Activated T-cell treated with anti-CD3 and anti-CD28 coated beads for 48 hours (primary cell): Measurements from ENCODE around the gene ZFAND2A.
A peak's percentile ranks its signal among the peaks of the same experiment; 100 is the strongest.
"Not testable (repeated sequence)": the region's sequence is repeated elsewhere in the genome, so short reads cannot be mapped to it uniquely, and the experiment has no call there.

Experiments
- DNase-seq: peaks from one replicate; pipeline ENCODE4 v3.0.0-alpha.2; 2020; ENCODE audit warnings: low read depth

ZFAND2A gene

GRCh38 chr7:1175597-1175966 lies 15.6 kb upstream of the ZFAND2A start:
- DNase-seq, result no peak

- no peak for DNase-seq
Measured at GRCh38 chr7:1174881-1175596, 15.0 kb upstream of the ZFAND2A start.

GRCh38 chr7:1174002-1174401 lies 14.0 kb upstream of the ZFAND2A start:
- DNase-seq, result no peak

GRCh38 chr7:1172666-1173523 lies 12.9 kb upstream of the ZFAND2A start:
- DNase-seq, result no peak

GRCh38 chr7:1171516-1171915 lies 11.5 kb upstream of the ZFAND2A start:
- not testable (repeated sequence) for DNase-seq

- DNase-seq, result no peak
Measured at GRCh38 chr7:1170741-1171501, 10.9 kb upstream of the ZFAND2A start.

GRCh38 chr7:1169409-1170368 lies 9.7 kb upstream of the ZFAND2A start:
- peak; percentile 95 for DNase-seq

- DNase-seq, result no peak
Measured at GRCh38 chr7:1168422-1168821, 8.4 kb upstream of the ZFAND2A start.

GRCh38 chr7:1164436-1164835 lies 4.4 kb upstream of the ZFAND2A start:
- DNase-seq, result no peak

GRCh38 chr7:1163121-1163520 lies 3.1 kb upstream of the ZFAND2A start:
- DNase-seq, result no peak

GRCh38 chr7:1160670-1161021 lies 650 bp upstream of the ZFAND2A start:
- no peak for DNase-seq

GRCh38 chr7:1159231-1159630 lies 765 bp downstream of the ZFAND2A start:
- not testable (repeated sequence) for DNase-seq

- DNase-seq, result no peak
Measured at GRCh38 chr7:1158203-1159126, 1.5 kb downstream of the ZFAND2A start.

GRCh38 chr7:1156782-1157535 lies 3.0 kb downstream of the ZFAND2A start:
- DNase-seq, result no peak

- DNase-seq, result not testable (repeated sequence)
Measured at GRCh38 chr7:1155818-1156781, 3.9 kb downstream of the ZFAND2A start.

GRCh38 chr7:1154172-1154739 lies 5.7 kb downstream of the ZFAND2A start:
- no peak for DNase-seq

- DNase-seq, result no peak
Measured at GRCh38 chr7:1152492-1152891, 7.5 kb downstream of the ZFAND2A start.
